Mesothelial cell of epicardium (in vitro differentiated cells): Measurements from ENCODE around the gene KRT39. TPM values are rescaled to one million over a fixed set of nuclear protein-coding genes. Genes with fewer than 3 reads are reported as not detected.

Source experiments
- DNase-seq, 2 experiments: peaks; one replicate each; pipeline ENCODE4 v3.0.0; 2021; ENCODE audit warnings: low spot score in 2 of 2; ENCODE audit not compliant: unreplicated experiment in 2 of 2
- H3K27ac Mint-ChIP-seq: 2 replicates; pipeline ENCODE4 v1.8.0; 2021; ENCODE audit warnings: mixed read lengths
- H3K27me3 Mint-ChIP-seq: 2 replicates; pipeline ENCODE4 v1.8.0; 2021; ENCODE audit warnings: low read depth, mixed read lengths
- H3K36me3 Mint-ChIP-seq: 2 replicates; pipeline ENCODE4 v1.8.0; 2021; ENCODE audit warnings: mixed read lengths
- H3K4me1 Mint-ChIP-seq: 2 replicates; pipeline ENCODE4 v1.8.0; 2021; ENCODE audit warnings: mixed read lengths
- H3K4me3 Mint-ChIP-seq: 2 replicates; pipeline ENCODE4 v1.8.0; 2021; ENCODE audit warnings: mild to moderate bottlenecking, moderate library complexity, mixed read lengths
- H3K9me3 Mint-ChIP-seq: 2 replicates; pipeline ENCODE4 v1.8.0; 2021; ENCODE audit warnings: mixed read lengths
- total RNA-seq: library from RNA; stranded (reverse); gene quantifications from 3 replicates; pipeline ENCODE4 v1.2.1, GENCODE V29; 2021
- TF ChIP-seq, protein P1 (sequence below): fragments of 200-600 bp; sonication (generic); IDR thresholded peaks from one replicate; pipeline ENCODE4 v1.5.0; 2021; ENCODE audit warnings: antibody characterized with exemption; ENCODE audit not compliant: unreplicated experiment

KRT39 gene
- total RNA-seq, 1 donor from 2014 or later, result not detected

DNA sequence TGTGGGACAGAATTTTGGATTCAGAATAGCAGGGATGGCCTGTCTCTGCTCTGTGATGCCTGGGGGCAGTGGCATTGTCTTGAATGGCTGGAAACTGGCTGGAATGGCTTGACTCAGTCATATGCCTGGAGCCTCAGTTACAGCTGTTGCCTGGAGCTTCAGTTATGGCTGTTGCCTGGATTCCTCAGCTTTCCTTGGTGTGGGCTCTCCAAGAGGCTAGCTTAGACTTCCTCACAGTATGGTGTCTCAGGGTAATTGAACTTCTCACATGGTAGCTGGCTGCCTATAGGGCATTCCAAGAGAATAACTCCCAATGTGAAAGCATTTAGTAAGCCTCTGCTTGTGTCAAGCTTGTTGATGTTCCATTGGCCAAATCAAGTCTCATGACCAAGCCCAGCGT lies 50.4 kb downstream of the KRT39 start:
- Mint-ChIP-seq H3K9me3 (no peaks in the 10 kb centered on the region), H3K27me3 (no peaks in the 10 kb centered on the region), H3K27ac (peak overlapping the region; percentile 81), H3K4me1 (peaks cover 26% of the 10 kb centered on the region), H3K36me3 (no peaks in the 10 kb centered on the region), H3K4me3 (no peak overlapping the region)
- TF ChIP-seq, protein P1, sequence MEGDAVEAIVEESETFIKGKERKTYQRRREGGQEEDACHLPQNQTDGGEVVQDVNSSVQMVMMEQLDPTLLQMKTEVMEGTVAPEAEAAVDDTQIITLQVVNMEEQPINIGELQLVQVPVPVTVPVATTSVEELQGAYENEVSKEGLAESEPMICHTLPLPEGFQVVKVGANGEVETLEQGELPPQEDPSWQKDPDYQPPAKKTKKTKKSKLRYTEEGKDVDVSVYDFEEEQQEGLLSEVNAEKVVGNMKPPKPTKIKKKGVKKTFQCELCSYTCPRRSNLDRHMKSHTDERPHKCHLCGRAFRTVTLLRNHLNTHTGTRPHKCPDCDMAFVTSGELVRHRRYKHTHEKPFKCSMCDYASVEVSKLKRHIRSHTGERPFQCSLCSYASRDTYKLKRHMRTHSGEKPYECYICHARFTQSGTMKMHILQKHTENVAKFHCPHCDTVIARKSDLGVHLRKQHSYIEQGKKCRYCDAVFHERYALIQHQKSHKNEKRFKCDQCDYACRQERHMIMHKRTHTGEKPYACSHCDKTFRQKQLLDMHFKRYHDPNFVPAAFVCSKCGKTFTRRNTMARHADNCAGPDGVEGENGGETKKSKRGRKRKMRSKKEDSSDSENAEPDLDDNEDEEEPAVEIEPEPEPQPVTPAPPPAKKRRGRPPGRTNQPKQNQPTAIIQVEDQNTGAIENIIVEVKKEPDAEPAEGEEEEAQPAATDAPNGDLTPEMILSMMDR, result no peak
- no peak for DNase-seq

GRCh38 chr17:40915721-40916256 lies 51.0 kb downstream of the KRT39 start:
- Mint-ChIP-seq H3K9me3 (no peaks in the 10 kb centered on the region), H3K27me3 (no peaks in the 10 kb centered on the region), H3K4me1 (peaks cover 30% of the 10 kb centered on the region), H3K27ac (peak overlapping the region; percentile 81), H3K4me3 (no peak overlapping the region), H3K36me3 (no peaks in the 10 kb centered on the region)
- TF ChIP-seq, protein P1, result no peak
- DNase-seq, result no peak

DNA sequence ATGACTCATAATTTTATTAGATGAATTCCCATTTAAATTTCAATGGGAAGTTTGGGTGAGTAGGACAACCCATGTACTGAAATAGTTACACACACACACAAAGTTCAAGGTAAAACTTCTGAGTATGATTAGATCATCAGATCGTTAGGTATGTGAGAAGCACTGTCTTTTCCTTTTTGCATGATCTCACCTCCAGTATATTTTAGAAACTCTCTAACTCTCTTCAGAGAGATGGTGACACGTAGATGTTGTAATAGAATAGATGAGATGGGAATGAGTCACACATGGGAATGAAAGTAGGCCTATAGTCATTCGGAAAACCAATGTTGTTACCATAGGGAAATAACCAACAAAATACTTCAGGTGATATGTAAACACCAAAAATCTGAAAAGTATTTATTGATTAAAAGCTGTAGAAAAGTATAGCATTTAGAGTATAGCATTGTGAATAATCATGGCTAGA lies 51.5 kb downstream of the KRT39 start:
- TF ChIP-seq, protein P1, result no peak
- Mint-ChIP-seq H3K27ac (peak overlapping the region; percentile 81), H3K36me3 (no peaks in the 10 kb centered on the region), H3K4me3 (no peak overlapping the region), H3K4me1 (peaks cover 36% of the 10 kb centered on the region), H3K27me3 (no peaks in the 10 kb centered on the region), H3K9me3 (no peaks in the 10 kb centered on the region)
- DNase-seq, result no peak

GRCh38 chr17:40914075-40914855 lies 52.5 kb downstream of the KRT39 start:
- DNase-seq, result no peak
- TF ChIP-seq, protein P1, result no peak
- Mint-ChIP-seq H3K4me1 (peaks cover 45% of the 10 kb centered on the region), H3K9me3 (no peaks in the 10 kb centered on the region), H3K27ac (peak overlapping the region; percentile 81), H3K27me3 (no peaks in the 10 kb centered on the region), H3K36me3 (no peaks in the 10 kb centered on the region), H3K4me3 (no peak overlapping the region)

DNA sequence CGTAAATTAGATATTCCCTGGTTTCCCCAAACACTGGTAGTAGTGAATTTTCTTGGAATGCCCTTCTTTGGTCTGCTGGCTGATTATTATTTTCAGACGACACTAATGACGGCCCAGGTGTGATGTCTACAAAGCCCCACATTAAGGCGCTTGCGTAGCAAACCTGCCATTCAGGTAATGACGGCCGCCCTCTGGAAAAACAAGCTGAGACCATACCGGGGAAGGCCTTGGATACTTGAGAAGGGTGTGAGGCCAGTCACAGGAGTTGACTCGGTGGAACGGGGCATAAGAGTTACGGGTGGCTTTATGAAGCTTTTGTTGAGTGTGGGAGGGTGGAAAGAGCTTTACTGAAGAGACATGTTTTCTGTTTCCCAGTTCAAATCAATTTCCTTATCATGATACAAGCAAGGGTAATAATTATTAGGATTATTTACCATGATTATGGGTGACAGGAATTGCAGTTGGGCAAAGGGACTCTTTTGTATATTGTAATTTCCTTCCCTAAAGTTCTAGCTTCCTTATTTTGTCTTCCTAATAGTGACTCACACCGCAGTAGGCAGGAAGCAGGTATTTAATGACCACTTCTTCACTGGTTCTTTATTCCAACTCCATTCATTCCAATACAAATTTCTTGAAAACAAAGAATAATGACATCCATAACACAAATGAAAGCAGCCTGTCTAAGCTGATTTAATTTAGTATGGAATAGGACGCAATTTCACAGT lies 54.1 kb downstream of the KRT39 start:
- Mint-ChIP-seq H3K27me3 (no peaks in the 10 kb centered on the region), H3K27ac (peak overlapping the region; percentile 93), H3K4me3 (no peak overlapping the region), H3K9me3 (no peaks in the 10 kb centered on the region), H3K4me1 (peaks cover 53% of the 10 kb centered on the region), H3K36me3 (no peaks in the 10 kb centered on the region)
- TF ChIP-seq, protein P1, result no peak
- no peak for DNase-seq
